Transverse colon (tissue), 4 donors: Measurements from ENCODE around the gene LRRC8C. TPM values are rescaled to one million over a fixed set of nuclear protein-coding genes. Genes with fewer than 3 reads are reported as not detected.

Source experiments
- DNase-seq: peaks from one replicate; pipeline ENCODE4 v3.0.0-alpha.2; 2019
- H3K27ac ChIP-seq, 4 donors: fragments of 200-600 bp; sonication (generic); 2 replicates each; pipeline ENCODE4 v1.5.1; 2016 to 2018; ENCODE audit warnings: inconsistent platforms in 4 of 4
- H3K27me3 ChIP-seq: fragments of 200-600 bp; sonication (generic); 2 replicates; pipeline ENCODE4 v1.5.1; 2017; ENCODE audit warnings: inconsistent platforms
- H3K36me3 ChIP-seq, 4 donors: fragments of 200-600 bp; sonication (generic); 2 replicates each; pipeline ENCODE4 v1.5.1; 2017 to 2019; ENCODE audit warnings: inconsistent platforms in 4 of 4
- H3K4me1 ChIP-seq, 4 donors: fragments of 200-600 bp; sonication (generic); 2 replicates each; pipeline ENCODE4 v1.5.1; 2017 to 2020; ENCODE audit warnings: inconsistent platforms in 4 of 4
- H3K4me3 ChIP-seq, 4 donors: fragments of 200-600 bp; sonication (generic); 1 replicate in 1 of 4; 2 replicates in 3 of 4; pipeline versions ENCODE4 v1.5.1 to v1.6.1; 2017 to 2019; ENCODE audit warnings: inconsistent platforms in 4 of 4
- H3K9me3 ChIP-seq, 2 donors: fragments of 200-600 bp; sonication (generic); 2 replicates each; pipeline ENCODE4 v1.5.1; 2017 to 2019; ENCODE audit warnings: inconsistent platforms in 2 of 2
- EP300 ChIP-seq: sonication (generic); formaldehyde crosslinking; IDR thresholded peaks from one replicate; pipeline ENCODE4 v1.6.1; 2017; ENCODE audit warnings: antibody characterized with exemption, low read depth
- POLR2A ChIP-seq: fragments of 450-650 bp; IDR thresholded peaks from one replicate; pipeline ENCODE4 v1.6.1; 2016; ENCODE audit warnings: antibody characterized with exemption, mild to moderate bottlenecking, moderate library complexity
- POLR2AphosphoS5 ChIP-seq, 3 donors: sonication (generic); formaldehyde crosslinking; IDR thresholded peaks; one replicate each; pipeline ENCODE4 v1.6.1; 2016; ENCODE audit warnings: antibody characterized with exemption in 3 of 3
- WGBS, 2 donors: methylation state at CpG; one replicate each; pipeline ENCODE4 v1.1.5; 2018; ENCODE audit warnings: low coverage in 1 of 2; 5-methylcytosine and 5-hydroxymethylcytosine counted together
- in situ Hi-C, 4 donors: fragments of 200-750 bp; cut with MboI; loops; one replicate each; pipeline versions ENCODE4 v1.15.0 to v1.15.1; 2017; ENCODE audit warnings: low sequenced_read_pairs in 3 of 4, low pct_ligation_motif_present in 1 of 4, low pct_unique_long_range_greater_than_20kb in 1 of 4
- intact Hi-C: fragments of 100-400 bp; cut with DNase I; formaldehyde crosslinking; loops from one replicate; pipeline ENCODE4 v1.15.1; 2023; ENCODE audit warnings: low total_unique reads
- total RNA-seq, 4 donors: library from RNA; depleted of rRNA; stranded (reverse); fragments of >200 nt; gene quantifications; one replicate each; pipeline ENCODE4 v1.1.0, GENCODE V29; 2016
- TF ChIP-seq, protein P1 (sequence below), 5 experiments: fragments of 200-600 bp in 3 of 5; fragments of 450-650 bp in 2 of 5; sonication (generic) in 3 of 5; IDR thresholded peaks; 1 replicate in 2 of 5; 2 replicates in 3 of 5; pipeline ENCODE4 v1.5.1; 2016 to 2017; ENCODE audit warnings: antibody characterized with exemption in 5 of 5, inconsistent platforms in 3 of 5, mild to moderate bottlenecking in 2 of 5, moderate library complexity in 1 of 5

LRRC8C gene
- total RNA-seq, 4 donors from 2014 or later, result 2.4 to 4.4 (median 2.7) TPM

- DNase-seq, result no peak
- no peak for TF ChIP-seq POLR2A
- TF ChIP-seq, protein P1, sequence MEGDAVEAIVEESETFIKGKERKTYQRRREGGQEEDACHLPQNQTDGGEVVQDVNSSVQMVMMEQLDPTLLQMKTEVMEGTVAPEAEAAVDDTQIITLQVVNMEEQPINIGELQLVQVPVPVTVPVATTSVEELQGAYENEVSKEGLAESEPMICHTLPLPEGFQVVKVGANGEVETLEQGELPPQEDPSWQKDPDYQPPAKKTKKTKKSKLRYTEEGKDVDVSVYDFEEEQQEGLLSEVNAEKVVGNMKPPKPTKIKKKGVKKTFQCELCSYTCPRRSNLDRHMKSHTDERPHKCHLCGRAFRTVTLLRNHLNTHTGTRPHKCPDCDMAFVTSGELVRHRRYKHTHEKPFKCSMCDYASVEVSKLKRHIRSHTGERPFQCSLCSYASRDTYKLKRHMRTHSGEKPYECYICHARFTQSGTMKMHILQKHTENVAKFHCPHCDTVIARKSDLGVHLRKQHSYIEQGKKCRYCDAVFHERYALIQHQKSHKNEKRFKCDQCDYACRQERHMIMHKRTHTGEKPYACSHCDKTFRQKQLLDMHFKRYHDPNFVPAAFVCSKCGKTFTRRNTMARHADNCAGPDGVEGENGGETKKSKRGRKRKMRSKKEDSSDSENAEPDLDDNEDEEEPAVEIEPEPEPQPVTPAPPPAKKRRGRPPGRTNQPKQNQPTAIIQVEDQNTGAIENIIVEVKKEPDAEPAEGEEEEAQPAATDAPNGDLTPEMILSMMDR (IDR thresholded peaks at IDR 0.05), result no peak
- TF ChIP-seq EP300, result no peak
- Histone ChIP-seq H3K27me3 (no peaks in the 10 kb centered on the region), H3K27ac (no peak overlapping the region), H3K4me1 (no peaks in the 10 kb centered on the region), H3K4me3 (no peak overlapping the region), H3K36me3 (no peaks in the 10 kb centered on the region), H3K9me3 (no peaks in the 10 kb centered on the region)
- intact Hi-C loops, result loop anchor here (10.0 kb wide), 1 partner anchor 121 kb away; no protein-coding TSS in a partner anchor
- in situ Hi-C loops, result loop anchor here in 1 of 4 donors (10.0 kb wide), 1 partner anchor 131 kb away; no protein-coding TSS in a partner anchor
- 40 to 87% methylated on average over 1 to 2 of the region's 2 CpGs for WGBS, 2 donors
These were observed 27.2 kb upstream of the LRRC8C start for GRCh38 chr1:89605692-89606091.

- TF ChIP-seq, protein P1 (IDR thresholded peaks at IDR 0.05), result no peak
- no peak for TF ChIP-seq POLR2A
- TF ChIP-seq POLR2AphosphoS5 (IDR thresholded peaks at IDR 0.05), result no peak
- no peak for TF ChIP-seq EP300
- no peaks in the 10 kb centered on the region for H3K4me1 ChIP-seq
- 92 to 94% methylated on average over 3 of the region's 3 CpGs for WGBS, 2 donors
- no peak overlapping the region for H3K27ac ChIP-seq
- H3K4me3 ChIP-seq, result no peak overlapping the region
- H3K27me3 ChIP-seq, result no peaks in the 10 kb centered on the region
- H3K9me3 ChIP-seq, result no peaks in the 10 kb centered on the region
- no peaks in the 10 kb centered on the region for H3K36me3 ChIP-seq
- no peak for DNase-seq
- in situ Hi-C loops, result loop anchor here in 1 of 4 donors (10.0 kb wide), 1 partner anchor 132 kb away; no protein-coding TSS in a partner anchor
- intact Hi-C loops, result loop anchor here (10.0 kb wide), 1 partner anchor 122 kb away; no protein-coding TSS in a partner anchor
These were observed 26.5 kb upstream of the LRRC8C start for GRCh38 chr1:89606227-89606980.

- Histone ChIP-seq H3K9me3 (no peaks in the 10 kb centered on the region), H3K4me1 (no peaks in the 10 kb centered on the region), H3K27me3 (no peaks in the 10 kb centered on the region), H3K4me3 (no peak overlapping the region), H3K36me3 (no peaks in the 10 kb centered on the region), H3K27ac (no peak overlapping the region)
- DNase-seq, result no peak
- 77 to 86% methylated on average over 2 of the region's 2 CpGs for WGBS, 2 donors
- in situ Hi-C loops, result loop anchor here in 1 of 4 donors (10.0 kb wide), 1 partner anchor 132 kb away; no protein-coding TSS in a partner anchor
- TF ChIP-seq, protein P1 (IDR thresholded peaks at IDR 0.05), result no peak
- TF ChIP-seq POLR2A (no peak), POLR2AphosphoS5 (IDR thresholded peaks at IDR 0.05) (no peak), EP300 (no peak)
- intact Hi-C loops, result loop anchor here (10.0 kb wide), 1 partner anchor 122 kb away; no protein-coding TSS in a partner anchor
These were observed 25.8 kb upstream of the LRRC8C start for GRCh38 chr1:89607156-89607555.

- in situ Hi-C loops, result loop anchor here in 1 of 4 donors (10.0 kb wide), 1 partner anchor 133 kb away; no protein-coding TSS in a partner anchor
- Histone ChIP-seq H3K4me1 (no peaks in the 10 kb centered on the region), H3K36me3 (no peaks in the 10 kb centered on the region), H3K27me3 (no peaks in the 10 kb centered on the region), H3K4me3 (no peak overlapping the region), H3K9me3 (no peaks in the 10 kb centered on the region), H3K27ac (peak overlapping the region in 2 of 4 donors; percentile 1 to 6)
- no peak for TF ChIP-seq POLR2A
- DNase-seq, result no peak
- intact Hi-C loops, result loop anchor here (10.0 kb wide), 1 partner anchor 123 kb away; no protein-coding TSS in a partner anchor
- WGBS, 2 donors, result 84 to 92% methylated on average over 4 to 5 of the region's 5 CpGs
These were observed 25.2 kb upstream of the LRRC8C start for GRCh38 chr1:89607586-89608318.
